HepG2 (cell line): ENCODE results near the gene IL17D.

Experiments
- FOXK2 ChIP-seq: fragments of 450-650 bp; IDR thresholded peaks from 2 replicates; pipeline ENCODE4 v1.6.1; 2016
- PHF8 ChIP-seq: sonication (generic); formaldehyde crosslinking; IDR thresholded peaks from 2 replicates; pipeline ENCODE4 v1.5.0; 2020; ENCODE audit warnings: missing genetic modification reagents
- REST ChIP-seq, 2 experiments: IDR thresholded peaks; 2 replicates each; pipeline ENCODE4 v1.6.1; 2011 to 2012; ENCODE audit warnings: low read length in 2 of 2, borderline replicate concordance in 1 of 2, low read depth in 1 of 2, mild to moderate bottlenecking in 1 of 2, moderate library complexity in 1 of 2
- ZNF589 ChIP-seq: sonication (generic); formaldehyde crosslinking; conservative IDR thresholded peaks from 2 replicates; pipeline ENCODE4 v1.8.0; 2022; ENCODE audit warnings: mild to moderate bottlenecking, moderate library complexity, missing genetic modification reagents
- ZNF672 ChIP-seq: sonication (generic); formaldehyde crosslinking; IDR thresholded peaks from 2 replicates; pipeline ENCODE4 v1.8.1; 2022; ENCODE audit warnings: missing genetic modification reagents

DNA sequence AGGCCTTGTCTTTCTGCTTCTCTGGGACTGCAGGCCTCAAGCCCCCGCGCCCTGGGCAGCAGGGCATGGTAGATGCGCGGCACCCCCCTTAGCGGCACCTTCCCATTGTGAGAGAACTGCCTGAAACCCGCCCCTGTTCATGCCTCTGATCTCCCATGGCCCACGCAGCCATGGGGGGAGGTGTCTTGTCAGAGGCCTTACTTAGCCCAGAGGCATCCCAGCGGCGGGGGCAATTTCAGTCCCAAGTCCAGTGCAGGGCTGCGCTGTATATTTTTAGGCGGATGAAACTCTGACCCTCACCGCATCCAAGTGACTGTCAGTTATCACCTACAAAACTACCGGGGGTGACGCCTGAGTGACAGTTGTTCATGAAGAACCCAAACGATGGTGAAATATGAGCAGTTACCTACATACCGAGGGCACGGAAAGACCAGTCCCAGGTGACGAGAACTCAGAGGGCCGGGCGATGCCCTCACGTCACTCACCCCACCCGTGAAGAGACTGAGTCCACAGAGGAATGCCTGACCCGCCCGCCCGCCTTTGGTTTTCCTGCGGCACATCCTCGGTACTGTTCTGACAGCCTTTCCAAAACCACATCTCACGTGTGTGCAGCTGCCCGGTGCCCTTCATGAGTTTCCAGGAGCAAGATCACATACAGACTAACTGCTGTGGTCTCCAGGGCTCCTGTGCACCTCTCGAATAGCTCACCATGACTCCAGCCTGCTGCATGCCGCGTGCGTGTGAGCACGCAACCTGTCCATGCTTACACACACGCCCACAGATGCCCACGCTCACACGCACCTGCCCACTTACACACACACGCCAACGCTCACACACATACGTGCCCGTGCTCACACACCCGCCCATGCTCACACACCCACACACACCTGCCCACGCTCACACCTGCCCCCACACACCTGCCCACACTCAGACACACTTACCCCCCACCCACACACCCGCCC is 14.4 kb downstream of the IL17D start:
- TF ChIP-seq REST (IDR thresholded peaks at IDR 0.05; ENCODE audit: borderline replicate concordance in 1 of 2, low read depth in 1 of 2, low read length in 2 of 2) (no peak), PHF8 (CRISPR knock-in tag) (no peak), ZNF672 (CRISPR knock-in tag) (no peak), FOXK2 (no peak), ZNF589 (CRISPR knock-in tag) (no peak)
